HG02885 (cell line): Measurements from ENCODE around the gene CNGA4.

Experiments used
- ATAC-seq: cut with Tn5 transposase; IDR thresholded peaks from one replicate; pipeline ENCODE4 v1.9.1; 2021; ENCODE audit warnings: mild to moderate bottlenecking; ENCODE audit not compliant: unreplicated experiment, poor library complexity

CNGA4 gene, protein sequence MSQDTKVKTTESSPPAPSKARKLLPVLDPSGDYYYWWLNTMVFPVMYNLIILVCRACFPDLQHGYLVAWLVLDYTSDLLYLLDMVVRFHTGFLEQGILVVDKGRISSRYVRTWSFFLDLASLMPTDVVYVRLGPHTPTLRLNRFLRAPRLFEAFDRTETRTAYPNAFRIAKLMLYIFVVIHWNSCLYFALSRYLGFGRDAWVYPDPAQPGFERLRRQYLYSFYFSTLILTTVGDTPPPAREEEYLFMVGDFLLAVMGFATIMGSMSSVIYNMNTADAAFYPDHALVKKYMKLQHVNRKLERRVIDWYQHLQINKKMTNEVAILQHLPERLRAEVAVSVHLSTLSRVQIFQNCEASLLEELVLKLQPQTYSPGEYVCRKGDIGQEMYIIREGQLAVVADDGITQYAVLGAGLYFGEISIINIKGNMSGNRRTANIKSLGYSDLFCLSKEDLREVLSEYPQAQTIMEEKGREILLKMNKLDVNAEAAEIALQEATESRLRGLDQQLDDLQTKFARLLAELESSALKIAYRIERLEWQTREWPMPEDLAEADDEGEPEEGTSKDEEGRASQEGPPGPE

GRCh38 chr11:6238902-6239301 is at the start of gene CNGA4:
CNGA4 (plus strand) TSS chr11:6239089; CDS start chr11:6239207, 118 bp downstream.
- ATAC-seq = no peak

DNA sequence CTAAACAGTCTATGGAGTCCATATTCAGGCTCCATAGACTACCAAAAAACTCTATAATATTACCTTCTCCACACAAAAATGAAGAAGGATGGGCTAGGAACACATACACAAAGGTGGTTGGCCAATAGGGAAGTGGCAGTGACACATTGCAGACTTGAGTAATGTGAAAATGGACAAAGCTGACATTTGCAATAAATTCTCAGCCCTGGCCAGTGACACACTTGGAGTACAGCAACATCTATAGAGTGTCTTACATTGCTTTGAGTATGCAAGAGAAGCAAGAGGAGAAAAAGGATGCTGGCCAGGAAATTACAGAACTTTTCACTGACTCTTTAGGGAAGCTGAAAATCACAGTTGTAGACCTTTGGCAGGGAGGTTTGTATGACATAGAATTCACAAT is 47.1 kb upstream of the CNGA4 start:
- no peak for ATAC-seq

DNA sequence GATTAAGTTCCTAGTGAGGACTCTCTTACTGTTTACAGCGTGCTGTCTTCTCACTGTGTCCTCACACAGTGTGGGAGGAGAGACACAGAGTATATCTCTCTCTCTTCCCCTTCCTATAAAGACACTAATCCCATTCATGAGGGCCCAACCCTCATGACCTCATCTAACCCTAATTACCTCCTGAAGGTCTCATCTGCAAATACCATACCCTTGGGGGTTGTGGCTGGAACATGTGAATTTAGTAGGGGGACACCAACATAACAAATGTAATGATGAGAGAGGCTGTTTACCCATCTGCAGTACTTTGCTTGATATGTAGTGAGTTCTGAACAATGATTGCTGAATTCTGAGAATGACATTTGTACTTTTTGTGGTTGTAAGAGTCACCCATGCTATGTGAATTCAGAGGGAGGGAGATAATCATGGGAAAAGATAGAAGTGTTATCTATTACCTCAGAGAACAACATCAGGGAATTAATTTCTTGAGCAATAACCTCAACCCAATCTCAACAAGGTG is 44.8 kb upstream of the CNGA4 start:
- ATAC-seq = no peak

DNA sequence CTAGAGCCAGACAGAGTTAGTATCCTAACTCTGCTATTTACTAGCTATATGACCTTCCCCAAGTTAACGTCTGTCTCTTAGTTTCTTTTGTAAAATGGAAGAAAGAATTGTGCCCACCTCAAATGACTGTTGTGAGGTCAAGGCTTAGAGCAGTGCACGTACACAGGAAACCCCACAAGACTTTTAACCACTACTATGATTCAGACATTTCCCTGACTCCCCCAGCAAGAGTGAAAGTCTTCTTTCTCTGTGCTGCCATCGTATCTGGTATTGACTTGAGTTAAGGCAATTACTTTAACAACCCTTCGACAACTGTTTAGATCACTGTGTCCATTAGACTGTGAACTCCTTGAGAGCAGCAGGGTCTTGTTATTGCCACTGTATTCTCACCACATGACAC is 42.5 kb upstream of the CNGA4 start:
- ATAC-seq = peak; percentile 65

DNA sequence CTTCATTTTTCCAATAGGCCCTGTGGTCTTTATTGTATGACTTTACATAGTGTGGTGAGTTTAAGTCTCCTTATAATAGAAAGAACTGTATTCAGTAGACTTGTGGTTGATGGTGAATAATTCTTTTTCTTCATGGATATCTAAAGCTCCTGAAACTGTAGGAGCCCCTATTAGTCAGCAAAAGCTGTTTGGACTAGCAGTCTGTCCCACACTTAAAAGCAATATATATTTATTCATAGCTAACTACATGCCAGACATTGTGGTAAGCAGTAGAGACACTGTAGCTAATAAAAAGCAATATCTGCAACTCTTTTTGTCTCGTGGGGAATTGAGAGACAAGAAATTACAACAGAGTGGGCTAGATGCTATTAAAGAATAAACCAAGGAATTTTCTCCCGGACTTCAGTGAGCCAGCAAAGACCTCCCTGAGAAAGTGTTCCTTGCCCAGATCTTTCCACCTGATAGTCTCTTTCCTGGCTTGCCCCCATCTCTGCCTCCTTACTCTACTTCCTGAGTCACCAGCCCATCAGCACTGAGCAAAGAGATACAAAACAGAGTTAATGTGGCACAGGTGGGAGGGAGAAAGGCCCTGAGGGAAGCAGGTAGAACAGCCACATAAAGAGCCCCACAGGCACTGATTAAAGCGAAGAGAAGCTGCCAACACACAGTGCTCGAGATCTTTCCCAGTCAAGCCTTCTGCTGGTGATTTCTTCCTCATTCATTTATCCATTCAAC is 41.3 kb upstream of the CNGA4 start:
- no peak for ATAC-seq

DNA sequence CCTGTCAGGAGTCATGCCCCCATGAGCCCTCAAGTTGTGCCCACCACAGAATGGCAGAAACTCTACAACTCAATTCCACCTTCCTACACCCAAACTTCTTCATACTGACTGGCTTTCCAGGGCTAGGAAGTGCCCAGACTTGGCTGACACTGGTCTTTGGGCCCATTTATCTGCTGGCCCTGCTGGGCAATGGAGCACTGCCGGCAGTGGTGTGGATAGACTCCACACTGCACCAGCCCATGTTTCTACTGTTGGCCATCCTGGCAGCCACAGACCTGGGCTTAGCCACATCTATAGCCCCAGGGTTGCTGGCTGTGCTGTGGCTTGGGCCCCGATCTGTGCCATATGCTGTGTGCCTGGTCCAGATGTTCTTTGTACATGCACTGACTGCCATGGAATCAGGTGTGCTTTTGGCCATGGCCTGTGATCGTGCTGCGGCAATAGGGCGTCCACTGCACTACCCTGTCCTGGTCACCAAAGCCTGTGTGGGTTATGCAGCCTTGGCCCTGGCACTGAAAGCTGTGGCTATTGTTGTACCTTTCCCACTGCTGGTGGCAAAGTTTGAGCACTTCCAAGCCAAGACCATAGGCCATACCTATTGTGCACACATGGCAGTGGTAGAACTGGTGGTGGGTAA is 39.6 kb upstream of the CNGA4 start, which contains the start of gene OR52W1:
OR52W1 (plus strand) TSS at position 51 of the 637 bp plus-strand sequence; CDS start at position 51, 0 bp downstream.
- no peak for ATAC-seq

- ATAC-seq = no peak
Measured at GRCh38 chr11:6200975-6201374, 37.9 kb upstream of the CNGA4 start.

DNA sequence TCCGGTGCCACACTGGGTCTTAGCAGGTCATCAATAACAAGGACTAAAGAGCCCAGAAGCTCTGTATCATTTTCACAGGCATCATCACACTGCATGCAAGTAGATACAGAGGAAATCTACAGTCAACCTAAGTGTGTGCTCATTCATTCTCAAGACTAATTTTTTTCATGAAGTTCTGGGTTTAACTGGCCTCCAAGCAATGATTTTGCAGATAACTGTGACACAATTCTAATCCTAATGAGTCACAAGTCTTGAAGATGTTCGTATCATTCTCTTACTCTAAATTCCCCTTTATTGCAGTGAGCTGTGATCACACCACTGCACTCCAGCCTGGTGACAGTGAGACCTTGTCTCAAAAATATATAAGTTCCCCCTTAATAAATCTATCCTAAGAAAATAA is 37.4 kb upstream of the CNGA4 start:
- ATAC-seq = no peak

GRCh38 chr11:6202041-6202440 is 36.8 kb upstream of the CNGA4 start:
- no peak for ATAC-seq

DNA sequence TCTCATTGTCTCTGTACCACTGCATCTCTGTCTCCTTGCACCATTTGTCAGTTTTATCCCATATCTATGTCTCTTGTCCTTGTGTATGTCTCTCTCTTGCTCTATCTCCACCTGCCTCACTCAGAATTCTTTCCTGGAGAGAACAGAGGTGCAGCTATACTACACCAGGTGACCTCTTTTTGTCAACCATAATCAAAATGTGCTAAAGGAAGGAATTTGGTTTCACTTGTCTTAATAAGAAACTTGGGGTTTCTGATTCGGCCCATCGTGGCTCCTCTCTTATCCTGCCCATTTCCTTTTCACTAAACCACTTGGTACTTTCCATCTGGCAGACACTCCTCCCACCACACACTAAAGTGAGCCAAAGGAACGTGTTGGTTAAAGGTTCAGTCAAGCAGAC is 35.6 kb upstream of the CNGA4 start:
- ATAC-seq = peak; percentile 69

- no peak for ATAC-seq
Measured at GRCh38 chr11:6204706-6205105, 34.2 kb upstream of the CNGA4 start.

GRCh38 chr11:6205366-6205765 is 33.5 kb upstream of the CNGA4 start, which contains the start of gene C11orf42:
C11orf42 (plus strand) TSS chr11:6205557; CDS start chr11:6205616, 59 bp downstream.
- ATAC-seq = no peak

GRCh38 chr11:6206456-6207180 is 32.3 kb upstream of the CNGA4 start:
- no peak for ATAC-seq

DNA sequence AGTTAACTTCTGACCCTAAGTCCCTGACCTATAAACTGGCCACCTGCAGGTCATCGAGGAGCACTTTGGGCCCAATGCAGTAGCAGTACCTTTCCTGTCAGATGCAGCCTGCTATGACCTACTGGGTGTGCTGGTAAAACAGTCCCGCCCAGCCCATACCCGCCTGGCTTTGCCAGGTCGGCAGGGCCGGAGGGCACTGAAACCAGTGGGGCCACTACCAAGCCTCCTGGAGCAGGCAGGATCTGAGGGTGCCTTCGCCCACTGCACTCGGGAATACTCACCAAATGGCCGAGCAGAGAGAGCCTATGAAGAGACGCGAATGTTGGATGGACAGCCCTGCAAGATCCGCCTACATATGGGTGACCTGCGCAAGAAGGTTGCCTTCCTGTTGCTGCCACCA is 29.1 kb upstream of the CNGA4 start:
- no peak for ATAC-seq

- ATAC-seq = no peak
Measured at GRCh38 chr11:6210274-6210955, 28.5 kb upstream of the CNGA4 start.

GRCh38 chr11:6214530-6214929 is 24.4 kb upstream of the CNGA4 start:
- no peak for ATAC-seq

DNA sequence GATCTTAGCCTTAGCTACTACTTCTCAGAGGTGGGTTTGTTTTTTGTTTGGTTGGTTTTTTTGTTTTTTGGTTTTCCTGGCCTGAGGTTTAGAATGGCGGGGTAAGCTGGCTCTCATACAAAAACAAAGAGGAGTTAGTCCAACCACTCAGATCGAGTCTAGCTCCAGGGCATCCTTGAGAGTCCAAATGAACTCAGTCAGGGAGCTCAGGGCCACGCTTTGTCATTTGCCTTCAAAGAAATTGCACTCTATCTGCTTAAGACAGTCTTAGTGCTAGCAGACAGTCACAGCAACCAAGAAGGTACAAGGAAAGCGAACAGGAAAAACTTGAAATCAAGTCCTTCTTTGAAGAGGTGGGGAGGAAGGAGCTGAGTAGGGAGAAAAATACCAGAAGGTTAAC is 22.4 kb upstream of the CNGA4 start:
- no peak for ATAC-seq

DNA sequence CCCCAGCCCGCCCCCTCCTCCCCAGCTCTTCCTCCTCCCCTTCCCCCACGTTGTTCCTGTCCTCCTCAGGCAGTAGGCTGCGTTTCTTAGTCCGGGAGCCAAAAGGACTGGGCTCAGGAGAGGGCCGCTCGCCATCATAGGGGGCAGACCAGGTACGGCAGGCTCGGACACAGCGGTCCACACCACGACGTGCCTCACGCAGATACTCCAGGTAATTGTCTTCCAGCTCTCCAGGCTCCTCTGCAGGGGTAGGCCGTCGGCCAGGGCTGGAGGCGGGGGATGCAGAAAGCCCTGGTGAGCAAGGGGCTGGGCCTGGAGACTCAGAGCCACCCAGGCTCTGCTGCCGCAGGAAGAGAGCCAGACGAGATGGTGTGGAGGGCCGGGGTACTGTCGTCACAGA is 21.2 kb upstream of the CNGA4 start:
- no peak for ATAC-seq

GRCh38 chr11:6219359-6219758 is 19.5 kb upstream of the CNGA4 start:
- ATAC-seq = no peak
